Heart right ventricle (tissue), 16 donors: Measurements from ENCODE around the gene CISD1. TPM values are rescaled to one million over a fixed set of nuclear protein-coding genes. Genes with fewer than 3 reads are reported as not detected.
A peak's percentile ranks its signal among the peaks of the same experiment; 100 is the strongest.

ENCODE experiments used
- ATAC-seq, 8 donors: fragments of 200-7000 bp; cut with Tn5 transposase; one replicate each; pipeline ENCODE4 v1.9.1; 2020; ENCODE audit warnings: mild to moderate bottlenecking in 8 of 8, moderate library complexity in 8 of 8, moderate number of reproducible peaks in 1 of 8
- DNase-seq, 2 donors: peaks; one replicate each; pipeline ENCODE4 v3.0.0-alpha.2; 2020
- H3K27ac ChIP-seq, 10 donors: fragments of 200-600 bp; sonication (generic) in 2 of 10; one replicate each; pipeline versions ENCODE4 v1.5.0 to v1.8.0; 2020 to 2022; ENCODE audit warnings: mild to moderate bottlenecking in 3 of 10
- H3K27me3 ChIP-seq, 7 donors: fragments of 200-600 bp; one replicate each; pipeline ENCODE4 v1.8.0; 2021 to 2022; ENCODE audit warnings: mild to moderate bottlenecking in 2 of 7
- H3K36me3 ChIP-seq, 9 donors: fragments of 200-600 bp; sonication (generic) in 1 of 9; one replicate each; pipeline versions ENCODE4 v1.5.0 to v1.8.0; 2020 to 2022; ENCODE audit warnings: mild to moderate bottlenecking in 2 of 9
- H3K4me1 ChIP-seq, 9 donors: fragments of 200-600 bp; sonication (generic) in 1 of 9; one replicate each; pipeline versions ENCODE4 v1.5.0 to v1.8.0; 2020 to 2022; ENCODE audit warnings: mild to moderate bottlenecking in 4 of 9
- H3K4me3 ChIP-seq, 10 donors: fragments of 200-600 bp; sonication (generic) in 2 of 10; one replicate each; pipeline versions ENCODE4 v1.5.0 to v1.8.0; 2020 to 2022; ENCODE audit warnings: mild to moderate bottlenecking in 7 of 10, moderate library complexity in 2 of 10
- H3K9me3 ChIP-seq, 11 donors: fragments of 200-600 bp in 10 of 11; sonication (generic) in 2 of 11; one replicate each; pipeline versions ENCODE4 v1.5.0 to v1.8.0; 2013 to 2022; ENCODE audit warnings: mild to moderate bottlenecking in 2 of 11, control low read depth in 1 of 11, moderate library complexity in 1 of 11
- WGBS, 2 donors: extraction: QIAGEN DNeasy Blood & Tissue Kit; methylation state at CpG; one replicate each; pipeline ENCODE4 v1.1.7; 2013; ENCODE audit warnings: inconsistent platforms in 1 of 2; 5-methylcytosine and 5-hydroxymethylcytosine counted together
- intact Hi-C, 10 donors: fragments of 100-400 bp; cut with DNase I; formaldehyde crosslinking; loops; one replicate each; pipeline versions ENCODE4 v1.11.1 to v1.14.2; 2022
- polyA plus RNA-seq, 2 donors: library from polyadenylated mRNA; stranded (reverse); fragments of 200-250 nt; gene quantifications; one replicate each; pipeline ENCODE4 v1.2.3, GENCODE V29; 2013
- total RNA-seq, 10 donors: library from RNA; stranded (reverse); fragmentation: NEBNext Ultra II Directional in 3 of 10; extraction: Animal tissue kit (Norgen Biotek cat#: 25700) in 3 of 10; gene quantifications; one replicate each; pipeline versions ENCODE4 v1.2.1 to v1.2.4, GENCODE V29; 2021 to 2023
- TF ChIP-seq, protein P1 (sequence below), 9 donors: fragments of 200-600 bp; sonication (generic) in 2 of 9; IDR thresholded peaks; one replicate each; pipeline versions ENCODE4 v1.5.0 to v1.8.0; 2021 to 2022; ENCODE audit warnings: antibody characterized with exemption in 9 of 9, mild to moderate bottlenecking in 5 of 9, moderate library complexity in 1 of 9
- donor health status: Arrhythmogenic right ventricular cardiomyopathy.
- donor health status: ischemic (EF 13 %, LVEDD 7.1; RV severe dilation, severe dysfunction).
- donor health status: healthy with polysubstance abuse.
- donor health status: DM: no; HTN: yes; CAD: no.
- donor health status: DM: no; HTN: no; CAD: no.
- donor health status: ischemic (EF 25% LVEDD 6.9; RV normal size, moderate dysfunction).
- donor health status: ischemic (EF 25% LVEDD 5.7; RV mildly dilated, moderate dysfunction).
- donor health status: healthy.
- donor health status: DM: yes; HTN: yes; CAD: no.
- donor health status: Ischemic cardiomyopathy.
- donor health status: ischemic (EF 35%, LVEDD 5.7; RV mildly dilated, moderate dysfunction).
- donor health status: nonischemic (EF 11% LVEDD 7.7; RV severe dilation, severe dysfunction).
- donor health status: DM: yes; HTN: yes; CAD: no.
- donor health status: PGD.
- donor health status: ischemic (EF 29% LVEDD 5.4; RV normal size, mild dysfunction).
- donor health status: nonischemic (EF 23%, LVEDD 6.1; RV moderate dilation, normal function).

Gene CISD1
- total and polyA plus RNA-seq, 12 donors = 34.4 to 204 (median 173) TPM

GRCh38 chr10:58322835-58323209, 53.9 kb downstream of the CISD1 start:
- Histone ChIP-seq H3K36me3 (no peaks in the 10 kb centered on the region), H3K4me3 (no peak overlapping the region), H3K27ac (peak overlapping the region in 1 of 10 donors; percentile 32), H3K4me1 (peaks cover 0 to 19% (median 0%) of the 10 kb centered on the region in 9 donors), H3K9me3 (no peaks in the 10 kb centered on the region), H3K27me3 (no peaks in the 10 kb centered on the region)
- WGBS, 2 donors = 40 to 45% methylated on average over 1 of the region's 1 CpG
- DNase-seq (no peak), ATAC-seq (no peak)
- intact Hi-C loops = no loop called here
- TF ChIP-seq, protein P1, sequence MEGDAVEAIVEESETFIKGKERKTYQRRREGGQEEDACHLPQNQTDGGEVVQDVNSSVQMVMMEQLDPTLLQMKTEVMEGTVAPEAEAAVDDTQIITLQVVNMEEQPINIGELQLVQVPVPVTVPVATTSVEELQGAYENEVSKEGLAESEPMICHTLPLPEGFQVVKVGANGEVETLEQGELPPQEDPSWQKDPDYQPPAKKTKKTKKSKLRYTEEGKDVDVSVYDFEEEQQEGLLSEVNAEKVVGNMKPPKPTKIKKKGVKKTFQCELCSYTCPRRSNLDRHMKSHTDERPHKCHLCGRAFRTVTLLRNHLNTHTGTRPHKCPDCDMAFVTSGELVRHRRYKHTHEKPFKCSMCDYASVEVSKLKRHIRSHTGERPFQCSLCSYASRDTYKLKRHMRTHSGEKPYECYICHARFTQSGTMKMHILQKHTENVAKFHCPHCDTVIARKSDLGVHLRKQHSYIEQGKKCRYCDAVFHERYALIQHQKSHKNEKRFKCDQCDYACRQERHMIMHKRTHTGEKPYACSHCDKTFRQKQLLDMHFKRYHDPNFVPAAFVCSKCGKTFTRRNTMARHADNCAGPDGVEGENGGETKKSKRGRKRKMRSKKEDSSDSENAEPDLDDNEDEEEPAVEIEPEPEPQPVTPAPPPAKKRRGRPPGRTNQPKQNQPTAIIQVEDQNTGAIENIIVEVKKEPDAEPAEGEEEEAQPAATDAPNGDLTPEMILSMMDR (IDR thresholded peaks at IDR 0.05) = no peak

DNA sequence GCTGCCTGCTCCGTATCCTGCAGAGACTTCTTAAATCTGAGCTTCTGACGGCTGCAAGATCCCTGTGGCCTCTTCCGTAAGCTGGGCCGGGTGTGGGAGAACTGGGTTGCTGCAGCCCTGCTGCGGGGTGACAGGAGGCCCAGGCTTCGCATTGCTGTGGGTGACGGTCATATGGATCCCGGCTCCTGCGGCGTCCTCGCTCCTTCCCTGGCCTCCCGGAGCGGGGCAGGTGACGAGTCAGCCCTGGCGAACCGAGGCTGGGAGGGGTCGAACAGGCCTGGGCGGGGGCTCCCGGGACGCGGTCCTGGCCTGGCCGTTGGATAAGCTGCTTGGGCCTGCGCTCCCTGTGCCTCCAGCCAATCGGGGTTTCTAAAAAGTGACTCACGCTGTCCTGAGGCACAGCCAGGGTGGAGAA, 58.0 kb downstream of the CISD1 start:
- Histone ChIP-seq H3K4me1 (peaks cover 0 to 22% (median 0%) of the 10 kb centered on the region in 9 donors), H3K27ac (no peak overlapping the region), H3K4me3 (peak overlapping the region in 8 of 10 donors; percentile 25 to 50 (median 45)), H3K27me3 (no peaks in the 10 kb centered on the region), H3K36me3 (no peaks in the 10 kb centered on the region), H3K9me3 (no peaks in the 10 kb centered on the region)
- DNase-seq = peak; percentile 34 to 42
- TF ChIP-seq, protein P1 (IDR thresholded peaks at IDR 0.05) = no peak
- intact Hi-C loops = no loop called here
- ATAC-seq = peak; percentile 83 to 93 (median 86)
- WGBS, 2 donors = 9 to 23% methylated on average over 25 of the region's 25 CpGs

DNA sequence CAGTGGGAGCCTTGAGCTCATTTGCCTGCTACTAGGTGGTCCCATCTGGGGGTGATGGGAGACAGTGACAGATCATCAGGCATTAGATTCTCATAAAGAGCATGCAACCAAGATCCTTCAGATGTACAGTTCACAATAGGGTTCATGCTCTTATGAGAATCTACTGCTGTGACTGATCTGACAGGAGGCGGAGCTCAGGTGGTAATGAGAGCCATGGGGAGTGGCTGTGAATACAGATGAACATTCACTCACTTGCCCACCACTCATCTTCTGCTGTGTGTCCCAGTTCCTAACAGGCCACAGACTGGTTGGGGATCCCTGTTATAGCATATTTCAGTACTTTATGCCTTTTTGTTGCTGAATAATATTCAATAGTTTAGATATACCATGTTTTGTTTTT, 59.3 kb downstream of the CISD1 start:
- DNase-seq = no peak
- intact Hi-C loops = no loop called here
- Histone ChIP-seq H3K4me1 (peaks cover 0 to 10% (median 0%) of the 10 kb centered on the region in 9 donors), H3K9me3 (no peaks in the 10 kb centered on the region), H3K27me3 (no peaks in the 10 kb centered on the region), H3K36me3 (no peaks in the 10 kb centered on the region), H3K4me3 (no peak overlapping the region), H3K27ac (no peak overlapping the region)
- ATAC-seq = no peak
- TF ChIP-seq, protein P1 (IDR thresholded peaks at IDR 0.05) = no peak
- 94 to 100% methylated on average over 1 of the region's 1 CpG for WGBS, 2 donors

- DNase-seq = no peak
- Histone ChIP-seq H3K9me3 (no peaks in the 10 kb centered on the region), H3K27ac (peak overlapping the region in 1 of 10 donors; percentile 13), H3K4me3 (no peak overlapping the region), H3K36me3 (no peaks in the 10 kb centered on the region), H3K4me1 (peaks cover 0 to 11% (median 3%) of the 10 kb centered on the region in 9 donors), H3K27me3 (no peaks in the 10 kb centered on the region)
- TF ChIP-seq, protein P1 (IDR thresholded peaks at IDR 0.05) = no peak
- WGBS, 2 donors = 66 to 67% methylated on average over 1 of the region's 1 CpG
- ATAC-seq = no peak
- intact Hi-C loops = loop anchor here in 3 of 10 donors (5.0 to 10.0 kb wide), 2 partner anchors 54 to 57 kb away; partner anchors contain the start of gene TFAM (in 3 of the 3)
Measured at GRCh38 chr10:58330431-58330830, 61.5 kb downstream of the CISD1 start.
